Measurements from ENCODE around the gene AK9. TPM values are rescaled to one million over a fixed set of nuclear protein-coding genes. Genes with fewer than 3 reads are reported as not detected.
"Not testable (repeated sequence)": the region's sequence is repeated elsewhere in the genome, so short reads cannot be mapped to it uniquely, and the experiment has no call there.

Gene AK9
- polyA plus RNA-seq, 1 of the 3 experiments (the other 2 are of a cell fraction), result 0.76 TPM

GRCh38 chr6:109579361-109579760 lies 111.6 kb downstream of the AK9 start (continued):
- no peak for TF ChIP-seq MAX (IDR thresholded peaks at IDR 0.05; ENCODE audit: low read depth)
- TF ChIP-seq FOSL2 (IDR thresholded peaks at IDR 0.05; ENCODE audit: borderline replicate concordance, low read depth), result no peak

GRCh38 chr6:109569901-109570300 lies 121.1 kb downstream of the AK9 start:
- H3K36me3 ChIP-seq (replicated peaks in 1 of 2; ENCODE audit: control insufficient read depth in 1 of 2, insufficient read depth in 2 of 2, low read length in 1 of 2); DNase-seq; H3K4me1 ChIP-seq (ENCODE audit: control insufficient read depth in 1 of 2, insufficient read depth in 2 of 2, low read depth in 1 of 2, low read length in 1 of 2); H3K79me2 ChIP-seq (ENCODE audit: insufficient read depth); POLR2A ChIA-PET; H2AFZ ChIP-seq (ENCODE audit: low read depth); H3K27ac ChIP-seq (ENCODE audit: low read depth in 2 of 2, low read length in 1 of 2); H3K9ac ChIP-seq; H3K27me3 ChIP-seq (ENCODE audit: insufficient read depth); H3K9me2 ChIP-seq; H3K9me3 ChIP-seq; CTCF ChIA-PET; H3F3A ChIP-seq (replicated peaks; ENCODE audit: insufficient read depth); H4K20me1 ChIP-seq (ENCODE audit: insufficient read depth); H3K4me2 ChIP-seq; H3K4me3 ChIP-seq (ENCODE audit: low read depth in 2 of 2, low read length in 1 of 2): not testable (repeated sequence)
- 45% methylated on average over 2 of the region's 2 CpGs for WGBS (ENCODE audit: low lambda C conversion rate)

GRCh38 chr6:109561844-109562243 lies 129.2 kb downstream of the AK9 start:
- H3K36me3 ChIP-seq (replicated peaks in 1 of 2; ENCODE audit: control insufficient read depth in 1 of 2, insufficient read depth in 2 of 2, low read length in 1 of 2), result no peaks in the 10 kb centered on the region
- H3K4me1 ChIP-seq (ENCODE audit: control insufficient read depth in 1 of 2, insufficient read depth in 2 of 2, low read depth in 1 of 2, low read length in 1 of 2), result no peaks in the 10 kb centered on the region
- H4K20me1 ChIP-seq (ENCODE audit: insufficient read depth), result no peaks in the 10 kb centered on the region
- DNase-seq, result no peak
- ChIA-PET POLR2A (no interaction called here), CTCF (no interaction called here)
- no peak overlapping the region for H3K4me3 ChIP-seq (ENCODE audit: low read depth in 2 of 2, low read length in 1 of 2)
- no peaks in the 10 kb centered on the region for H3K27me3 ChIP-seq (ENCODE audit: insufficient read depth)
- H3K4me2 ChIP-seq, result no peak overlapping the region
- no peaks in the 10 kb centered on the region for H3F3A ChIP-seq (replicated peaks; ENCODE audit: insufficient read depth)
- no peaks in the 10 kb centered on the region; the same call in 1 of the 2 replicates for H3K9me3 ChIP-seq
- 24% methylated on average over 1 of the region's 1 CpG for WGBS (ENCODE audit: low lambda C conversion rate)
- TF ChIP-seq CHD2 (IDR thresholded peaks at IDR 0.05; ENCODE audit: low read length, partially characterized antibody), result no peak
- no peaks in the 10 kb centered on the region for H3K79me2 ChIP-seq (ENCODE audit: insufficient read depth)
- no peak overlapping the region for H3K9ac ChIP-seq
- H3K27ac ChIP-seq (ENCODE audit: low read depth in 2 of 2, low read length in 1 of 2), result no peak overlapping the region
- H3K9me2 ChIP-seq, result no peaks in the 10 kb centered on the region
- H2AFZ ChIP-seq (ENCODE audit: low read depth), result no peak overlapping the region

- DNase-seq, result no peak
- H3K79me2 ChIP-seq (ENCODE audit: insufficient read depth), result no peaks in the 10 kb centered on the region
- WGBS (ENCODE audit: low lambda C conversion rate), result 78% methylated on average over 6 of the region's 6 CpGs
- POLR2A ChIA-PET, result no interaction called here
- no peaks in the 10 kb centered on the region for H3K36me3 ChIP-seq (replicated peaks in 1 of 2; ENCODE audit: control insufficient read depth in 1 of 2, insufficient read depth in 2 of 2, low read length in 1 of 2)
- no peak for TF ChIP-seq MXI1 (IDR thresholded peaks at IDR 0.05; ENCODE audit: low read depth, low read length)
- TF ChIP-seq FOXM1 (IDR thresholded peaks at IDR 0.05; ENCODE audit: low read depth), result no peak
- TF ChIP-seq NFIC (IDR thresholded peaks at IDR 0.05; ENCODE audit: borderline replicate concordance), result no peak
- no peak for TF ChIP-seq USF2 (IDR thresholded peaks at IDR 0.05; ENCODE audit: borderline replicate concordance, low read depth, low read length)
- no peak for TF ChIP-seq RFX5 (IDR thresholded peaks at IDR 0.05; ENCODE audit: low read length)
- no peak for TF ChIP-seq RCOR1 (IDR thresholded peaks at IDR 0.05; ENCODE audit: low read length)
- TF ChIP-seq YY1 (IDR thresholded peaks at IDR 0.05; ENCODE audit: low read depth), result no peak
- TF ChIP-seq JUND (IDR thresholded peaks at IDR 0.05), result no peak
- no peak for TF ChIP-seq SIN3A (IDR thresholded peaks at IDR 0.05; ENCODE audit: borderline replicate concordance, low read depth, low read length)
- no peak for TF ChIP-seq IRF3 (IDR thresholded peaks at IDR 0.05; ENCODE audit: low read depth, low read length)
- TF ChIP-seq EZH2phosphoT487 (IDR thresholded peaks at IDR 0.05; ENCODE audit: borderline replicate concordance, low read depth), result no peak
- no peak overlapping the region for H3K27ac ChIP-seq (ENCODE audit: low read depth in 2 of 2, low read length in 1 of 2)
- H3K9me3 ChIP-seq, result no peaks in the 10 kb centered on the region
- H3K4me2 ChIP-seq, result no peak overlapping the region
- H3K9ac ChIP-seq, result no peak overlapping the region
- H3K4me3 ChIP-seq (ENCODE audit: low read depth in 2 of 2, low read length in 1 of 2), result no peak overlapping the region
- no peaks in the 10 kb centered on the region for H3K9me2 ChIP-seq
- CTCF ChIA-PET, result interaction anchor here (1.5 to 2.3 kb wide), 2 partner anchors 509 to 522 kb away, joined by 4 to 6 read pairs; no protein-coding TSS in a partner anchor
- H4K20me1 ChIP-seq (ENCODE audit: insufficient read depth), result no peaks in the 10 kb centered on the region
- no peaks in the 10 kb centered on the region for H3K4me1 ChIP-seq (ENCODE audit: control insufficient read depth in 1 of 2, insufficient read depth in 2 of 2, low read depth in 1 of 2, low read length in 1 of 2)
- no peak overlapping the region for H2AFZ ChIP-seq (ENCODE audit: low read depth)
- no peaks in the 10 kb centered on the region for H3K27me3 ChIP-seq (ENCODE audit: insufficient read depth)
- no peaks in the 10 kb centered on the region for H3F3A ChIP-seq (replicated peaks; ENCODE audit: insufficient read depth)
These were observed 159.6 kb downstream of the AK9 start for GRCh38 chr6:109531446-109531845.
